GM18909 (cell line): ENCODE results near the gene RPS2.
"Not testable (repeated sequence)": the region's sequence is repeated elsewhere in the genome, so short reads cannot be mapped to it uniquely, and the experiment has no call there.

Experiments used
- ATAC-seq: cut with Tn5 transposase; IDR thresholded peaks from one replicate; pipeline ENCODE4 v1.9.1; 2021; ENCODE audit warnings: mild to moderate bottlenecking; ENCODE audit not compliant: unreplicated experiment, poor library complexity

RPS2 gene

GRCh38 chr16:1924095-1924494 lies 40.5 kb downstream of the RPS2 start:
- no peak for ATAC-seq

- ATAC-seq: no peak
Observed at GRCh38 chr16:1923299-1924034, 41.2 kb downstream of the RPS2 start.

DNA sequence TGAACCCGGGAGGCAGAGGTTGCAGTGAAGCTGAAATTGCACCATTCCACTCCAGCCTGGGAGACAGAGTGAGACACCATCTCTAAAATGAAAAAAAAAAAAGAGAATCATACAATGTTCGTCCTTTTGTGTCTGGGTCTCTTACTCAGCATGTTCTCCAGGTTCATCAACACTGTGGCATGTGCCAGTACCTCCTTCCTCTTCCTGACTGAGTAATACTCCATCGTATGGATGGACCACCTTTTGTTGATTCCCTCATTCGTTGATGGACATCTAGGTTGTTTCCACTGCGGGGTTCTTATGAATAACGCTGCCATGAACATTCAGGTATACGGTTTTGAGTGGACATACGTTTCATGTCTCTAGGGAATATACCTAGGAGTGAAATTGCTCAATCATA lies 42.3 kb downstream of the RPS2 start:
- no peak for ATAC-seq

DNA sequence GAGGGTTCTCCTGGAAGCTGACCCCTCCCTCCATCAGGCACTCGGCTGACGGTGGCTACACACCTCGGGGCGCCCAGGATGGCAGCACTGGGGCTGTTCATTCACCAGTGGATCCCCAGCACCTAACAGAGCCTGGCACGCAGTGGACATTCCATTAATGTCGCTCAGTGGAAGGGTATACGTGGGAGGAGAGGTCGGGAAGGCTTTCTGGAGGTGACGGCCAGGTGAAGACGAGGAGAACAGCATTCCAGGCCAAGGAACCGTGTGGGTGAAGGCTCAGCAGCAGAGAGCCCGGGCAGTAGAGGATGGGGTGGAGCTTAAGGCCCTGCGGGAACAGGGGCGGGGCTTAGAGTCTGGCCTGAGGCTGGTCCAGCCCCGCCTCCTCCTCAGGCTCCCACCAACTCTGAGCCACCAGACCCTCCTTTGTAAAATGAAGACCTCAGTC lies 43.9 kb downstream of the RPS2 start:
- ATAC-seq: no peak

DNA sequence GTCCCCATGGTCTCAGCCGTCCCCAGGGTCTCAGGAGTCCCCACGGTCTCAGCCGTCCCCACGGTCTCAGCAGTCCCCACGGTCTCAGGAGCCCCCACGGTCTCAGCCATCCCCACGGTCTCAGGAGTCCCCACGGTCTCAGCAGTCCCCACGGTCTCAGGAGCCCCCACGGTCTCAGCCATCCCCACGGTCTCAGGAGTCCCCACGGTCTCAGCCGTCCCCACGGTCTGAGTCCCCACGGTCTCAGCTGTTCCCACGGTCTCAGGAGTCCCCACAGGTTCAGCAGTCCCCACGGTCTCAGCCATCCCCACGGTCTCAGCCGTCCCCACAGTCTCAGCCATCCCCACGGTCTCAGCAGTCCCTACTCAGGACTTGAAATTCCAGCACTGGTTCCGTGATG lies 44.5 kb downstream of the RPS2 start:
- ATAC-seq: not testable (repeated sequence)

DNA sequence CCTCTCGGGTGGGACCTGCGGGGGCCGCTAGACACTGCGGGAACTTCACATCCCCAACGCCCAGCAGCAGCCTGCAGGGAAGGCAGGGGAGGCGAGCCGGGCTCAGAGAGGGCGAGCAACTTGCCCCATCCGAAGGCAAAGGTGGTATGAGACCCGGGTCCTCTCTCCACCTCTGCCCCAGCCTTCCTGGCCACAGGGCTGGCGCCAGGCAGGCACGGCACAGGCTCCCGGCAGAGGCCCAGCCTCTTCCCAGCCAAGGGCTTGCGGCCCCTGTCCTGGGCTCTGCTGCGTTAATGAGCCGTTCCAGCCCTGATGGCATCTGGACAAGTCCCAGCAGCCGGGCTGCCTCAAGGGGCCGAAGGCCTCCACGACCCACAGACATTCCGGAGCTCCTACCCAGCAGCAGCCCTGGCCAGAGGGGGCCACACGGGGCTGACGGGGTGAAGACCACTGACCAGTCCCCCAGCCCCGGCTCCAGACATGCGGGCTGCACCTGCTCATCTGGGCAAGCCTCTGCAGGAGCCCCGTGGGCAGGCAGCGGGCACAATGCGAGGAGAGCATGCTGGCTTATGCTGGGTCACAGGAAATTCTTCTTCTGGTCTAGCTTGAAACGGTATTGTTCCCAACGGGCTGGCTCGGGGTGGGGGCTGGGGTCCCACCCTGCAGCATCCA lies 45.2 kb downstream of the RPS2 start:
- ATAC-seq: no peak

DNA sequence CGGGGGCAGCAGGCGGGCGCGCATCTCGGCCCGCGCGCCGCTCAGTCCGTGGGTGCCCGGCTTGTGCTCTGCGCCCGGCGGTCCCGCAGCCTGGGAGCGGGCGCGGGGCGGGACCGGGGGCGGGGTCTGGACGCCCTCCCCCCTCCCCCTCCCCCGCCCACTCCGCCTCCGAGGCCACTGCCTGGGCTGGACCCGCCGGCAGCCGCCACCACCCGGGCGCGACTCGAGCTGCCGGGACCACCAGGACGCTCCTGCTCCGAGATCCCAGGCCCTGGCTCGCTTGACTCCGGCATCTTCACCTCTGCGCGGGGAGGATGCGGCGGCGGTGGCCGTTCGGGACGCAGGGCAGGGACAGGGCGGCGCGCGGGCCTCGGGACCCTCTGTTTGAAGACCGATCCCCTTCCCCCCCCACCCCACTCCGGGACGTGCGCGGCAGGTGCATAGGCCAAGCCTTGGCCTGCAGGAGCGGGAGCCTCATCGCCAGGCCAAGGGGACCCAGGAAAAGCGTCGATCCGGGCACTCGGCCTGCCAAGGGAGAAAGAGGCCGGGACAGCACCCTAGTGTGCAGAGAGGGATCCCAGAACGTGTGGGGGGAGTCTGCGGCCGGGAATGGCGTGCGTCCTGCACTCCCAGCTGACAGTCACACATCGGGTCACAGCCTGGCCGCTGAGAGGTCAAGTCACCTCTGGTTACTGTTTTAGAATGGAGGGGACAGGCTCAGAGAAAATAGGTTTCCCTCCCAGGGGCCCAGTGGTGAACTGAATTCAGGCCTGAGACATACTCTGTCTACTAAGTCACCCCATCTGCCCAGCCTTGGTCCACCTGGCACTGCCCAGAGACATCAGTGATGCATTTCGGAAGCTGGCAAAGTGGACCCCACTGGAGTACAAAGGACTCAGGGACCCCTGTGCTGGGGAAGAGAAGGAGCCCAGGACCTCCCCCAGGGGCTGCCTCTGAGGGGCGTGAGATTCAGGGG lies 46.0 kb downstream of the RPS2 start, which contains the start of gene HS3ST6:
TSS of gene HS3ST6 (minus strand) at position 65 of the 976 bp plus-strand sequence. CDS start 92 bp downstream, outside the sequence.
- no peak for ATAC-seq

DNA sequence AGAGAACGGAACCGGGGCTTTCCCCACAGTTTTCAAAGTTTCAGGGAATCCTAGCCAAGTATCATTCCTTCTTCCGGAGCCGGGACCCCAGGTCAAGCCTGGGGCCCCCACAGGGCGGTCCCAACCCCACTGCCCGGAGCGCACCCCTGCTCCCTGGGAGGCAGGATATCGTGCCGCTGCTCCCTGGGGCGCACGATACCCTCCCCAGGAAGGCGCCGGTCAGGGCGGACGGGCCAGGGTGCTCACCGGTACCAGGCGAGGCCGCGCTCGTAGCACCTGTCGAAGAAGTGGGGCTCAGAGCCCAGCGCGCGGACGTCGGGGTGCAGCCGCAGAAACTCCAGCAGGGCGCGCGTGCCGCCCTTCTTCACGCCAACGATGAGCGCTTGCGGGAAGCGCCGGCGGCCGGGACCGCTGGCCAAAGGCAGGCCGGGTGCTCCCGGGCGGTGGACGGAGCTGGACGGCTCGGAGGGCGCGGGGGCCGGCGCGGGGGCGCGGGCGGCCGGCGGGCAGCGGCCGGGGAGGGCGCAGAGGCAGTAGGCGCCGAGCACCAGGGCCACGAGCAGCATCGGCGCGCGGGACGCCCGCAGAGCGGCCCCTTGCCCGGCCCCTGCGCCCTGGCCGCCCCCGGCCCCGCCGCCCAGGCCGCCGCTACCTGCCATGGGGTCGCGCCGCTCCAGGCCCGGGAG lies 46.8 kb downstream of the RPS2 start:
- ATAC-seq: no peak

GRCh38 chr16:1917056-1917664 lies 47.5 kb downstream of the RPS2 start:
- ATAC-seq: no peak

DNA sequence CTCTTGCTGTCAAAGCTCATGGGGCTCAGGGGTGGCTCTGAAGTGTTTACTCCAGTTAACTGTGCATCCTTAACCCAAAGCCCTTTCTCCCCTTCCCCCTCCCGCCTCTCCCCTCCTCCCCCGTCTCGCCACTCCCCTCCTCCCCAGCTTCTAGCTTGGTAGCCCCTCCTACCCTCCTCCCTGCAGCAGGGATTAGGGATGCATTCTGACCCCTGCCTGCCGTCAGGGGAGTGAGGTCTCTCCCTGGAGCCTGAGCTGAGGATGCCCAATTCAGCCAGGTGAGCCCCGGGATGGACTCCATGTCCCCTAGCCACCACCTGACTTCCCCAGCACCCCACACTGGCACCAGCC lies 48.0 kb downstream of the RPS2 start:
- ATAC-seq: no peak

DNA sequence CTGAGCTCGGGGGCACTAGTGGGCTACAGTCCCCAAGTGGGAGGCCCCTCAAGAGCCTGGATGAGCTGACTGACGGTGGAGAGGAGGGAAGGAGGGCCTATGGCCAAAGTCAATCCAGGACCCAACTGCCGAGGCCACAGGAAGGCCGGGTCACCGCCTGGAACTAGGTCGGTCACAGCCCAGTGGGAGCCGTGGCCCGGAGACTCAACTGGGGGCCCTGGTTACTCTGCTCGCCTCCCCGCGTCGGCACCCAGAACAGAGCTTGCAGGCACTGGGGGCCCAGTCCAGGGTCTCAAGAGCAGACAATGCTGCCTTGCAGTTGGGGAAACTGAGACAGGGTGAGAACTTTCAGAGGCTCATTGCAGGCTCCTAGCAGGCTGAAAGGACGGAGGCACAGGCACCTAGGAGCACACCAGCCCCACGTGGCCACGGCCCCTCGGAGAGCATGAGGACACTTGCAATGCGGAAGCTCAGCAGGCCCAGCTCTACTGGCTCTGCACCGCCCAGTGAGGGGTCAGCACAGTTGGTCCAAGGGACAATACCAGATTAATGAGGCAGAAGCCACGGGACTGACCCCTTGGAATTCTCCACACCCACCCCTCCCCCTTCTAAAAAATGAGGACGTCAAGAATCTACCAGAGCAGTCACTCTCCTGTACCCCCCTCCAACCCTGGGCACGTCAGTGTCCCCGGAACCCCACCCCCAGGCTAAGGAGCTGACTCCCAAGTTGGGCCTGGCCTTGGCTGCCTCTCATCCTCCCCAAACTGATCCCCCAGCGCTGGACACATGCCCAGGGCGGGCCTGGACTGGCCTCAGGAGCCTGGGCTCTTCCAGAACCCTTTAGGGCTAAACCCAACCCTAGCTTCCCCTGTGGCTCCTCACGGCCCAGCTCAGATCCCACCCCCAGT lies 48.6 kb downstream of the RPS2 start:
- no peak for ATAC-seq

- no peak for ATAC-seq
Observed at GRCh38 chr16:1914988-1915387, 49.6 kb downstream of the RPS2 start.

- ATAC-seq: no peak
Observed at GRCh38 chr16:1914084-1914608, 50.5 kb downstream of the RPS2 start.

- ATAC-seq: no peak
Observed at GRCh38 chr16:1913327-1914083, 51.1 kb downstream of the RPS2 start.

GRCh38 chr16:1912215-1912543 lies 52.4 kb downstream of the RPS2 start:
- no peak for ATAC-seq
